GM10847 (cell line): Measurements from ENCODE around the gene PTPRN2.

Experiments
- POLR2A ChIP-seq: IDR thresholded peaks from 2 replicates; pipeline ENCODE4 v1.6.1; 2011; ENCODE audit not compliant: insufficient read length; ENCODE audit errors: extremely low read depth

Gene PTPRN2

DNA sequence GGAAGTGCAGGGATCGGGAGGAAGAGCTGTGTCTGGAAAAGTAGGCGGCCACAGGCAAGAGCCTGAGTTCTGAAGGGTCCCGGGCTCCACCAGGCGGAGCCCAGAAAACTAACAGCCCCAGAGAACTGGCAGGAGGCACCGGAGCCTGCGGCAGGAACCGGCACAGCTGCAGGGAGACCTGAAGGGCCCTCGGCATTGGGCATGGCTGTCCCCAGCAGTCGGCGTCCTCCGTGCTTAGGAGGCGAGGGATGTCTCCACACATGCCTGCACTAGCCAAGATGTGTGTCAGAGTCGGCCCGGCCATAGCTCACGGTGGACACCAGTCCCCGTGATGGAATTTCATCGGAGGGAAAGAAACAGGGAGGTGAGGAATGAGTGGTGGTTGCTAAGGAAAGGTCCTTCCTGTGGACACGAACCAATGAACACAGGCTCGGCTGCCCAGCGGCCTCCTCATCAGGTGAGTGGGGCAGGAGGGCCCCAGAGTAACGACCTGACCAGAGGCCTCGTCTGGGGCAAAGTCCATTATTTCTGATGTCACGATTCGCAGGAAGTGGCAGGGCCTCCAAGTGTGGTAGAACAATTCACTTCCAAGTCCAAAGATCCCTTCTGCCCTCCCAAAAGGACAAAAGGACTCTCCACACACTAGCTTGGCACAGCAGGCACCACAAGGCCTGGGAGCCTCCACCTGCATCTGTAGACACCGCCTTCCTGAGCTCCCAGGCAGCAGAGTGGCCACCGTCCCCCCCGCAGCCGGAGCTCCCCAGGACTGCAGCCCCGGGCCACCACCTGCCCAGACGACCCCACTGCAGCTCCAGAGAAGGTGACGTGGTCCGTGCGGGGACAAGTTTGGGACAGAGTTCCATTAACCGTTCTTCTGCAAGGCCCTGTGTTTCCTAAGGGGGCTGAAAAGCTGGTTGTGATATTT is 444.2 kb downstream of the PTPRN2 start:
- TF ChIP-seq POLR2A = no peak

GRCh38 chr7:158142657-158143056 is 445.0 kb downstream of the PTPRN2 start:
- no peak for TF ChIP-seq POLR2A

DNA sequence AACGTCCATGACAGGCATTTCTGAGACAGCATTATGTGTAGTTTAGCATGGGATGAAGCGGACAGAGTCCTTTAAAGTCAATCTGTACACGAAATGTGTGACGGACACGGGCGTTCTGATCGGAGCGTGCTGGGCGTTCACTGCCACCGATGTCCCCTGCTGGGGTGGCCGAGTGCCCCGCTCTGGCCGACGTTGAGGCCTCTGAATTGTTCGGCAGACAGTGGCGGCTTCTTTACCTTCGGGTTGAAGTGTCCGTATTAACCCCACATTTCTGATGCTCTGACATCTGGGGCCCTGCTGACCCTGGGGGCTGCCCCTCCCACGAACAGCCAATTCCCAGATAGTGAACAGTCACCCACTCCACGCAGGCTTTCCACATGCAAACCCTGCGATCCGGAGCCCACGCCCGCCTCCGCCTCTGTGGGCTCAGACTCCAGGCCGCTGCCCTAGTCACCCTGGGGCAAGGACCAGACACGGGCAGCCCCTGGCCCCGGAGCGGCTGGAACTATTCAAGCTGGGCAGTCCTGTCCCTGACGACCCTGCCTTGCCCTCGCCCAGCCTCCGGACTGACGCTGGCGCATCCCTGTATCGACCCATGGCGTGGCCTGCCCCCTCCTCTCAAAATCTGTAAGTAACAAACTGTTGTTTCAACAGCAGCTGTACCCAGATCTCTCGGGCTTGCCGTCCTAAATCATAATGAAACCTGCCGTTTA is 445.7 kb downstream of the PTPRN2 start:
- TF ChIP-seq POLR2A = no peak

DNA sequence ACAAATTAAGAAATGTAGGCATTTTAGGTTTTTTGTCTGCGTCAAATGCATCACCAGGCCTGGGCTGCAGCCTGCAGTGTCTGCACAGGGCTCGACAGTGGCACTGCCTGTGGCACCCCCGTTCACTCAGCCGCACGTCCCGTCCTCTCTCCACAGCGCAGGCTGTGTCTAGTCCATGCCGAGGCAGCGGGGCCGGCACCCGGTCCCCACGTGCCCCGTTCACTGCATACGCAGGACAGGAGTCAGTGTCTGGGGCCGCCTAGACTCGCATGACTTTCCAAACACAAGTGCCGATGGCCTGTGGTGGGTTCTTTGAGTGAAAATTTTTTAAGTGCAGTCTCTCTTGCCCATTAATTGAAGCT is 446.4 kb downstream of the PTPRN2 start:
- no peak for TF ChIP-seq POLR2A

GRCh38 chr7:158140538-158141220 is 446.9 kb downstream of the PTPRN2 start:
- TF ChIP-seq POLR2A = no peak

GRCh38 chr7:158139499-158139898 is 448.1 kb downstream of the PTPRN2 start:
- TF ChIP-seq POLR2A = no peak

DNA sequence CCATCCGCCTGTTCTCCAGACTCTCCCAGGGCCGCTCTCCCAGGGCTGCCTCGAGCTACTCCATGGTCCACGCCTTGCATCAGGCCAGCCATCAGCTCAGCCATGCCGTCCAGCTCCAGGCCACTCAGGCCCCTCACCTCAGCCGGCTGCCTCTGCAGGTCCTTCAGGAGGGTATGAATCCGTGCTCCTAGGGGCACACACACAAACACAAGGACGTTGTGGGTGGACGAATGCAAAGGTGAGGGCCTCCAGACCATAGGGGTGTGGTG is 449.4 kb downstream of the PTPRN2 start:
- no peak for TF ChIP-seq POLR2A

GRCh38 chr7:158137516-158138328 is 449.9 kb downstream of the PTPRN2 start:
- TF ChIP-seq POLR2A = no peak

GRCh38 chr7:158135931-158136330 is 451.7 kb downstream of the PTPRN2 start:
- TF ChIP-seq POLR2A = no peak

DNA sequence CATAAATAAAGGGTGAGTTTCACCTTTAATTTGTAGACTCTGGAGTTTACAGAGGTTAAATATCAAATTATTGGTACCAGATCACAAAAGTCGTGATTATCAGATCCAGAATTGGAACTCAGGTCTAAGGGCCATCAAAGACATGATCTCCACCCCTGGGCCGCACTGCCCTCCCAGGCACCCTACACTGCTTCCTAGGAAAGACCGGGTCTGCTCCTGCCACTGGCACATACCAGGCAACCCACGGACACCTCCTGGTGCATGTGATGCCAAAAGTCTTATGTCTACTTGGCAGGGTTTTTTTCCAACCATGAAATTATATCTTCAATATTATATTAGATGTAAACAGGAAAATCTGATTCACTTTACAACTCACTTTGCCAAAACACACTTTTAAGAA is 452.8 kb downstream of the PTPRN2 start:
- TF ChIP-seq POLR2A = no peak

DNA sequence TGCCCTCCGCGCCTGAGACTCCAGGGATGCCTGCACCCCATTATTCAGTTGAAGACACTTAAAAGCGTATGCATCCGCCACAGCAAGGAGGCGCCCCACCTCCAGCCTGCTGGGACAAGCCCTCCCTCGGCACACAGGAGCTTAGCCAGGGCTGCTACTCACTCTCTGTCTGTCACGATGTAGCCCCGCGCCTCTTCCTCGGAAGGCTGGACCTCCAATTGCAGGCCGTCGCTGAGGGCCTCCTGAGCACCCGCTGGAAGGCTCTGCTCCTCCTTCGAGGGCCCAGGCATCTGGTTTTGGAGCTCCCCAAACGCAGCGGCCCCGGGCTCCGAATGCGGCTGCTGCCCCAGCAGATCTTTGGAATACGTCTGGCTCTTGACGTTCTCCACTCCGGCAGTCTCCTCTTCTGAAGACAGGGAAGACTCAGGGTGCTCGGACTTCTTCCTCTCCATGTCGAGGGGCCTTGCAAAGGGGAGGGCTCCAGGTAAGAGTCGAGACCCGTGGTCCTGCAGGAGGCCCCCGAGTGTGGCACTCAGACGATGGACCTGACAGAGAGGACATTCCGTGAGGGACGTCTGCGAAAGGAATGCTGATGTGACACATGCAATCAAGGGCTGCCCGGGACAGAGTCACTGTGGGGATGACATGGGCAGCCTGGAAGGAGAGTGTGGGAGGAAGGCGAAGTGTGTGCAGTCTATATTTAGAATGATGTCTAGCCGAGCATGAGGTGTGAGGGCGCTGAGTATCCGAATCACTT is 453.9 kb downstream of the PTPRN2 start:
- TF ChIP-seq POLR2A = no peak

GRCh38 chr7:158133057-158133456 is 454.6 kb downstream of the PTPRN2 start:
- no peak for TF ChIP-seq POLR2A

DNA sequence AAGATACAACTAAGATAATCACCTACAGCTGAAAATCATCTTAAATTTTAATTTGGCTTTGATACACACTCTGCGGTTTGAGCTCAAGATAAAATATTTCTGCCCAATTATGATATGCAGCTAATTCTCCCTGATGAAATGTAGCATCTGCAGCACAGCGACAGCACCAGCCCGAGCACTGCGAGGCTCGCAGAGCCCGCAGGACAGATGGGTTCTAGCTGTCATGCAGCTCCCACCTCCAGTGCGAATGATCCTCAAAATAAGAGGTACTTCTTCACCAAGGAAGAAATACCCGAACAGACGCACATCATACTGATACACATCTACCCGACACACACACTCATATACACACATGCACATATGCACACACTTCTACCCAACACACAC is 457.6 kb downstream of the PTPRN2 start:
- no peak for TF ChIP-seq POLR2A
